Thoracic aorta (tissue), 2 donors: ENCODE data around the gene DOCK4. TPM values are rescaled to one million over a fixed set of nuclear protein-coding genes. Genes with fewer than 3 reads are reported as not detected.

Experiments used
- ATAC-seq: fragments of 150-250 bp; one replicate; pipeline ENCODE4 v1.8.0; 2017; ENCODE audit warnings: low read depth; ENCODE audit not compliant: insufficient number of reproducible peaks, low FRiP score
- DNase-seq: peaks from one replicate; pipeline ENCODE4 v3.0.0-alpha.2; 2020; ENCODE audit warnings: low spot score
- H3K27ac ChIP-seq, 2 donors: fragments of 200-600 bp; sonication (generic); 1 replicate in 1 of 2; 2 replicates in 1 of 2; pipeline ENCODE4 v1.5.1; 2016; ENCODE audit warnings: mild to moderate bottlenecking in 2 of 2, moderate library complexity in 2 of 2
- H3K27me3 ChIP-seq: fragments of 200-600 bp; sonication (generic); replicated peaks from 2 replicates; pipeline ENCODE4 v1.6.0; 2016; ENCODE audit warnings: mild to moderate bottlenecking; ENCODE audit not compliant: insufficient read depth
- H3K36me3 ChIP-seq: fragments of 200-600 bp; sonication (generic); one replicate; pipeline ENCODE4 v1.5.1; 2016
- H3K4me1 ChIP-seq, 2 donors: fragments of 200-600 bp; sonication (generic); 1 replicate in 1 of 2; 2 replicates in 1 of 2; pipeline versions ENCODE4 v1.5.1 to v1.6.0; 2016; ENCODE audit warnings: low read depth in 2 of 2, mild to moderate bottlenecking in 1 of 2; ENCODE audit not compliant: control insufficient read depth in 1 of 2
- H3K4me3 ChIP-seq: fragments of 200-600 bp; sonication (generic); 2 replicates; pipeline ENCODE4 v1.5.1; 2016; ENCODE audit warnings: mild to moderate bottlenecking
- H3K9me3 ChIP-seq: fragments of 200-600 bp; sonication (generic); 2 replicates; pipeline ENCODE4 v1.5.1; 2016
- CTCF ChIP-seq: fragments of 200-600 bp; sonication (generic); IDR thresholded peaks from one replicate; pipeline ENCODE4 v1.5.1; 2019; ENCODE audit warnings: antibody characterized with exemption
- total RNA-seq, 2 donors: library from RNA; depleted of rRNA; stranded (reverse); fragments of >200 nt; gene quantifications; one replicate each; pipeline versions ENCODE4 v1.1.0 to v1.2.3, GENCODE V29; 2016

Gene DOCK4
- total RNA-seq, 2 donors from 2014 or later, result 22.3 to 71.5 TPM

- H3K27me3 ChIP-seq, result no peaks in the 10 kb centered on the region
- ATAC-seq (no peak), DNase-seq (no peak)
Measured at GRCh38 chr7:111873963-111874690, 332.1 kb downstream of the DOCK4 start.

GRCh38 chr7:111873326-111873646, 332.9 kb downstream of the DOCK4 start:
- ATAC-seq, result no peak
- Histone ChIP-seq H3K4me3 (peak overlapping the region; percentile 16), H3K4me1 (peaks cover 8 to 20% of the 10 kb centered on the region in 2 donors), H3K36me3 (no peaks in the 10 kb centered on the region), H3K9me3 (no peaks in the 10 kb centered on the region), H3K27me3 (no peaks in the 10 kb centered on the region), H3K27ac (peak overlapping the region; percentile 60 to 81)
- TF ChIP-seq CTCF, result no peak
- no peak for DNase-seq

More at GRCh38 chr7:111873963-111874690, 332.1 kb downstream of the DOCK4 start:
- H3K4me3 ChIP-seq, result no peak overlapping the region
- no peak for TF ChIP-seq CTCF
- no peaks in the 10 kb centered on the region for H3K9me3 ChIP-seq
- no peaks in the 10 kb centered on the region for H3K36me3 ChIP-seq
- peak overlapping the region; percentile 60 to 81 for H3K27ac ChIP-seq
- H3K4me1 ChIP-seq, result peaks cover 8 to 20% of the 10 kb centered on the region in 2 donors

DNA sequence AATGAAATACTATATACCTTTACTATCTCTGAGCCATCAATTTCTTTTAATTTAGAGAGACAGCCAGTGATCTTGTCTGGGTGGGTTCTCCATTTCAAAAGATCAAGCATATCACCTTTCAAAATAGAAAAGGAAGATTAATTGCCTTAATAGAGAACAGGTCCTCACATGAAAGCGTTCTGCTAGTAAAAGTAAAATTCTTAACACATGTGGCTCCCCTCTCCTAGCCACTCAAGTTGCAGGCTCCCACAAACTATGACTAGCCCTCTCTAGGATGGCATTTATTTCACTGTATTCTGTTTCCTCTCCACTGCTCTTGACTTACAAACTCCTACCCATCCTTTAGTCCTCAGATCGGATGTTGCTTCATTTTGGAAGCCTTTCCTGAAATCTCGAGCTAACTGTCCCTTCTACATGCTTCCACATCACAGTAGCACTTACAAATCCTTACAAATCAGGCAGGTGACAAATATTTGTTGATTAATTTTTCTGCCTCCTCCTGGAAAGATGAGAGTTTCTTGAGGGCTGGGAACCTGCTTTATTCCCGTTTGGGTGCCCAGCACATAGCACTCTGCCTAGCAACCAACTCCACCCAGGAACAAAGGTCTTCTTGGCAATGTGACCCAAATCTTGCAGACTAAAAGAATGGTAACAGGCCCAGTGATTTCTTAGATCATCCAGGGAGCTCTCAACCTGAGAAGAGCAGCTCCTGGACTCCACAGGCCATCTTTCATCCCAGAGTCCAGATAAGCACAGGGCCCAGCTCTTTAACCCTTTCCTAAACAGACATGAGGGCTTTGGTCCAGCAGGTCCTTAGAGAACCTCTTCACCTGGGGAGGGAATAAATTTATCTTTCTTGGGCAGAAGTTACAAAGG, 333.5 kb downstream of the DOCK4 start:
- ATAC-seq, result no peak
- Histone ChIP-seq H3K36me3 (no peaks in the 10 kb centered on the region), H3K9me3 (no peaks in the 10 kb centered on the region), H3K27ac (peak overlapping the region; percentile 60 to 81), H3K27me3 (no peaks in the 10 kb centered on the region), H3K4me1 (peaks cover 8 to 20% of the 10 kb centered on the region in 2 donors), H3K4me3 (peak overlapping the region; percentile 16)
- TF ChIP-seq CTCF, result no peak
- DNase-seq, result no peak

- Histone ChIP-seq H3K27ac (no peak overlapping the region), H3K4me1 (peaks cover 8 to 20% of the 10 kb centered on the region in 2 donors), H3K27me3 (no peaks in the 10 kb centered on the region), H3K4me3 (no peak overlapping the region), H3K36me3 (no peaks in the 10 kb centered on the region), H3K9me3 (no peaks in the 10 kb centered on the region)
- DNase-seq (no peak), ATAC-seq (no peak)
- TF ChIP-seq CTCF, result no peak
Measured at GRCh38 chr7:111871283-111871682, 334.9 kb downstream of the DOCK4 start.

DNA sequence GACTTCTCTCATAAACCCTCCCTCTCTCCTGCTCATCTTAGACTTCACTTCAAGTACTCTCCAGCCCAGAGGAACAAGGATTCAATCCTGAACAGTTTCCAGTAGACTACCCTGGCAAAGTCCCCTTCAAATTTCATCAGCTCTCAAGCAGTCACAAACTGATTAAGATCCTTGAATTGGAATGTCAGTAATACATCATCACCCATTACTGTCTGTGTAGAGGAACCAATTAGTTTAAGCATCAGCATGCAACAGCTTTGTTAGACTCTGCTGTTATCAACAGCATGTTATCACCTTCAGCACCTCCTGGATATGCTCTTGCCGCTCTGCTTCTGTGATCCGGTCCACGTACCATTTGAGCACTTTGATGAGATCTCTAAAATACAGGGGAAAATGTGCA, 336.9 kb downstream of the DOCK4 start:
- DNase-seq (no peak), ATAC-seq (no peak)
- peaks cover 12 to 31% of the 10 kb centered on the region in 2 donors for H3K4me1 ChIP-seq
- no peaks in the 10 kb centered on the region for H3K27me3 ChIP-seq
- no peak for TF ChIP-seq CTCF
- H3K36me3 ChIP-seq, result no peaks in the 10 kb centered on the region
- no peak overlapping the region for H3K27ac ChIP-seq
- no peaks in the 10 kb centered on the region for H3K9me3 ChIP-seq
- no peak overlapping the region for H3K4me3 ChIP-seq
